GM19463 (cell line): Measurements from ENCODE around the gene LHFPL2.
"Not testable (repeated sequence)": the region's sequence is repeated elsewhere in the genome, so short reads cannot be mapped to it uniquely, and the experiment has no call there.

ENCODE experiments used
- ATAC-seq: cut with Tn5 transposase; IDR thresholded peaks from one replicate; pipeline ENCODE4 v1.9.1; 2021; ENCODE audit warnings: mild to moderate bottlenecking, moderate library complexity; ENCODE audit not compliant: unreplicated experiment

Gene LHFPL2

DNA sequence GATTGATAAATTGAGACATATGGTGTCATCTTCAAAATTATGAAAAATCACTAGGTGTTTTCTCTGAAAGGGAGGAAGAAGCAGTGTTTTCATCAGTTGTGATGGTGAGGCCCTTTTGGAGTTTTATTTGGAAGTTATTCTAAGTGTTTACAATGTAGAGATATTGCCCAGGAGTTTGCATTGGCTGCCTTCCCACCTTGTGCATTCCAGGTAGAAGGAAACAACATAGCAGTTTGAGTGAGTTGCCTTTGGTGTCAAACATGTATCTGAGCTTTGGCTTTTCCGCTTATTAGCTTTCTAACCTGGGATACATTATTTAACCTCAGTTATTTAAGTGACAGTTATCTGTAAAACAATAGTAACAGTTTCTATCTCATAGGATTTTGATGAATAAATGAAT is 165.6 kb downstream of the LHFPL2 start:
- ATAC-seq, result no peak

- no peak for ATAC-seq
Observed at GRCh38 chr5:78476795-78477194, 171.8 kb downstream of the LHFPL2 start.

GRCh38 chr5:78475370-78475769 is 173.2 kb downstream of the LHFPL2 start:
- ATAC-seq, result no peak

GRCh38 chr5:78473751-78474150 is 174.8 kb downstream of the LHFPL2 start:
- no peak for ATAC-seq

DNA sequence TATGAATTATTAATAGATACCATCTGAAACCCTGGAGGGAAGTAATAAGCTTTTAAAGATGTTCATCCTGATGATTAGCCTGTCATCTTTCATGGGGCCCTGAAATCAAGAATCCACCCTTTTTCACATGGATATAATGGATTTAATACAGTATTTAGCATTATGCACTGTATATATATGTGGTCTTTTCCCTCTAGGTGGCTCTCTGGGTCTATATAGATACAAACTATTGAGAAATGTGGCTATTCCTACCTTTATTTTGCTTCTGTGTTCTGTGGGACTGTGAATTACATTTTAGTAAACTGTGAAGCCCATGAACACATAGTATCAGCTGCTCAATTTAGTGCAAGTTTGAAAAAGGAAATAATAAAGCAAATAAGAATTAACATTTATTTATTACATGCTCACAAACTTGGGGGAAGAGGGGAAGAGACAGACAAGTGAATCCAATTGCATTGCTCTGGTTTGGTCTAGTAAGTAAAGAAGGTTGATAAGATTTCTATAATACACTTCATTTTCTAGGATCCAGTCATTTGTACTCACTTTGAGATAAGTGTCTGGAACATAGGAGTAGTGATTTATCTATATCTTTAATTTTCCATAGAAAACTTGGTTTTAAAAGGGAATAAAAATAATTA is 176.0 kb downstream of the LHFPL2 start:
- ATAC-seq, result no peak

GRCh38 chr5:78471896-78472295 is 176.7 kb downstream of the LHFPL2 start:
- no peak for ATAC-seq

DNA sequence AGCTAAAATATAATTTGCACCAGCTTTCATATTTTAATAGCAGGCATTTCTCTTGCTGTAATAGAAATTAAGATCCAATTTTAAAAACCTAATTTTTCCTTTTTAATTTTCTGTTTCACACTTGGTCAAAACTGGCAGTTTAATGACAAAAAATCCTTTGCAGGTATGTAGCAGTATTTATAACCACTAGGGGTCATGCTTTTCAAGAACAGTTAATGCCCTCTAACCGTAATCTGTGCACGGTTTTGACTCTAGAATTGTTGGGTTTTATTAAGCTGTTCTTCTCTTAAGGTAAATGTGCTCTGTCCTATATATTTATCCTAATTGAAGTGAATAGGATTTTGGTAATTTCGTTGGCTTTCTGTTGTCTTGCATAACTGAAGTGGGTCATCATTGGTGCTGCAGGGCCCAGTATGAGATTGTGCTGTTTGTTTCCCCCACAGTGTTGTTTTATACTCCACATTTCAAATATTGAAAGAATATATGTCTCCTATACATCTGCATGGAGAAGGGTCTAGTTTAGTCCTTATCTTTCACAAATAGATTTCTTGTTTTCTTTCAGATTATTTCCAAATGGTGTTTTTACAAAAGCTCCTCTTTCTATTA is 180.7 kb downstream of the LHFPL2 start:
- ATAC-seq, result no peak

GRCh38 chr5:78467140-78467539 is 181.4 kb downstream of the LHFPL2 start:
- no peak for ATAC-seq

DNA sequence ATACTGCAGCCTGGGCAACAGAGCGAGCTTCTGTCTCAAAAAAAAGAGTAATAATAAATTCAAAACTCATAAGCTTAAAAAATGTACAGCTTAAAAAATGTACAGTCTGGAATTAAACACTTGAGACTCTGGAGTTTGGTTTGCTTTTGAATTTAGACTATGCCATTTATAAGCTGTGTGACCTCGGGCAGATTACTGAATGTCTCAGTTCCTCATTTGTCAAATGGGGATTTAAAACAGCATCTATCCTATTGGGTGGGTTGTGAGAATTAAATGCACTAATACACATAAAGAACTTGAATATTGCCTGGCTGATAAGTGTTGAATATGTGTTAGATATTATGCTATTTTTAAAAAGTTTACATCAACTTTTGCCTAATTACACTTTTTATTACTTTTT is 189.7 kb downstream of the LHFPL2 start:
- ATAC-seq, result no peak

- not testable (repeated sequence) for ATAC-seq
Observed at GRCh38 chr5:78457507-78457906, 191.1 kb downstream of the LHFPL2 start.

DNA sequence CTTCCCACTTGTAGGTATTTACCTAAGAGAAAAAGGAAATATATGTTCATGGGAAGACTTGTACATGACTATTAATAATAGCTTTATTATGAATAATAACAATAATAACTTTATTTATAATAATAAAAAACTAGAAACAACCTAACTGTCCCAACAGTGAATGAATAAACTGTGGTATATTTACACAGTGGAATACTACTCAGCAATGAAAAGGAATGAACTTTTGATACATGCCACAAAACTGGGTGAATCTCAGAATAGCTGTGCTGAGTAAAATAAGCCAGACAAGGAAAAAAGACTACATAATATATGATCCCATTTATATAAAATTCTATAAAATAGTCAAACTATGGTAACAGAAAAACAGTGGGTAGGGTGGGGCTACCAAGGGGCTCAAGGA is 199.5 kb downstream of the LHFPL2 start:
- ATAC-seq, result no peak

GRCh38 chr5:78447775-78448424 is 200.7 kb downstream of the LHFPL2 start:
- ATAC-seq, result no peak
